NCI-H1930 (cell line): ENCODE measurements around the gene EHBP1.

ENCODE experiments used
- DNase-seq, 2 experiments: peaks; one replicate each; lab custom pipeline; 2025; lab: John Stamatoyannopoulos, UW

The EHBP1 gene

DNA sequence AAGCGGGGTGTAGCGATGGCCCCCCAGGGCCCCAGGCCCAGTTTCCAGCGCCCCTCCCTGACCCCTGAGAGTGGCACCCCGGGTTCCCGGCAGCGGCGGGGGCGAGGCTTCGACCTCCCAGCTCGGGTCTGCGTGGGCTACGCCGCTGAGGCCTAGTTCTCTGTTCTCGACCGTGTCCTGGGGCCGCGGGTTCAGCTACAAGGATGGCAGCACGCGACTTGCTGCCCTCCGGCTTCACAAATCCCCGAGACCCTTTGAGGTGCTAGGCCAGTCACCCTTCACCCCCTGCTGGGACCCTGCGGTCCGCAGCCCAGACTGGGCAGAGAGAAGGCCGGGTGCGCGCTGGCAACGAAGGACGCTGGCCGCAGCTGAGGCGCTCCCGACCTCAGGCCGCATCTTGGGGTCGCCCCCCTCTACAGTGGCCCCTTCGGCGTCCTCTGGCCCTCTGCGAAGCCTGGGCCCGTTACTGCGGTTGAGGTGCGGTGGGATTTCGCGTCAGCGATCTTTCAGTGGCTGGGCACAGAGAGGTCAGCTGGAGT lies 346.4 kb downstream of the EHBP1 start:
- DNase-seq = no peak

DNA sequence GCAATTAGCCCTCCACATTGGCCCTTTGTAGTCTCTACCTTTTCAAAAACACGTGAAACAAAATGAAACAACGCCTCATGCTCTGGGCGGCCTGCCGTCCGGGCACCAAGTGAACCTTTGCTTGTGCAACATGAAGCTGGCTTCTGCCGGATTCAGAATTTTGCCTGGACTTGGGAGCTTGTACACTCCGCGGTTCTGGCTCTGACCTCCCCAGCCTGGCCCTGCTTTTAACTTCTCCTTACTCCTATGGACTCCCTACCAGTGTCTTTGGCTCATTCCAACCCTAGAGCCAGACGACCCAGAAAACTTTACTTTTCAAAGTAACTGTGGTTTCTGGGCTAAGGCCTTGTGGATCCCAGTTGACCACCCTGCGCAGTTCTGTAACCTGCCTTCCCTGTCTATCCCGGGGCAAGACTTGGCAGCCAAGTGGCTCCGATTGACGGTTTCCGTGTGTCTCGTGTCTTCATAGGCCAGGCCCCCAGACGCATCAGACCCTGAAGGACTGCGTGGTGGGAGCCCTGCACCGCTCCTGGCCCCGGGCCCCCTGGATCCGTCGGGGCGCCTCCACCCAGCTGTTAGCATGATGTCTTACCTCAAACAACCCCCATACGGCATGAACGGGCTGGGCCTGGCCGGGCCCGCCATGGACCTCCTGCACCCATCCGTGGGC lies 347.0 kb downstream of the EHBP1 start:
- no peak for DNase-seq

DNA sequence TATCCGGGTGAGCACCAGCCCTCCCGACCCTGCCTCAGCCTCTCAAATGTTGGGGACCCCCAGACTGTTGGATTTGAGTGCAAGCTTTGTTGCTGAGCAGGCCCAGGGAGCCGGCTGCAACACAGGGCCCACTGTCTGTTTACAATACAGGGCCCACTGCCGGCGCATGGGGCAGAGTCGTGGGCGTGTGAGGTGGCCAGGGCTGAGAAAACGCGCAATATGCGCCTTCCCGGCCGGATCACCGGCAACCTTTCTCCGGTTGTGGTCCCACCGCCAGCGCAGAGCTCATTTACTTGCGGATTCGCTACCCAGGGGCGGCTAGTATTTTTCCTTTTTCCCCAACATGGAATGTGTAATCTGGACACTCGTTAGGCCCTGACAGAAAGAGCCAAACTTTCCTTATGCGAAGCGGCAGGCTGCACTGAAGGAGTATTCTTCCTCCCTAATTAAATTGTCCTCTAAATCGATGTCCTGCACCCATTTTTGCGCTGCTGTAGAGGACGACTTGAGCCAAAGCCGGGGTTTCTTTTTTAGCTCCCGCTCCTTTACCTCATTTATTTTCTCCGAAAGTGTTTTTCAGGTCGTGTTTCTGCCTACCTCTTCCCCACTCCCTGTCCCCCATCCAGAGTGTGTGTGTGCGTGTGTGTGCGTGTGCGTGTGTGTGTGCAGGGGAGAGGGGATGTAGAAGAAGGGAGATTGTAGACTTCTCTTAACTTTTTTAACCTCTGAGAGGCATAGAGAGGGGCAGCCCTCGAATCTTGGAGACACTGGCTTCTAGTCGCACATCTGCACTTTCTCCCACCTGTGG lies 347.8 kb downstream of the EHBP1 start:
- no peak for DNase-seq

DNA sequence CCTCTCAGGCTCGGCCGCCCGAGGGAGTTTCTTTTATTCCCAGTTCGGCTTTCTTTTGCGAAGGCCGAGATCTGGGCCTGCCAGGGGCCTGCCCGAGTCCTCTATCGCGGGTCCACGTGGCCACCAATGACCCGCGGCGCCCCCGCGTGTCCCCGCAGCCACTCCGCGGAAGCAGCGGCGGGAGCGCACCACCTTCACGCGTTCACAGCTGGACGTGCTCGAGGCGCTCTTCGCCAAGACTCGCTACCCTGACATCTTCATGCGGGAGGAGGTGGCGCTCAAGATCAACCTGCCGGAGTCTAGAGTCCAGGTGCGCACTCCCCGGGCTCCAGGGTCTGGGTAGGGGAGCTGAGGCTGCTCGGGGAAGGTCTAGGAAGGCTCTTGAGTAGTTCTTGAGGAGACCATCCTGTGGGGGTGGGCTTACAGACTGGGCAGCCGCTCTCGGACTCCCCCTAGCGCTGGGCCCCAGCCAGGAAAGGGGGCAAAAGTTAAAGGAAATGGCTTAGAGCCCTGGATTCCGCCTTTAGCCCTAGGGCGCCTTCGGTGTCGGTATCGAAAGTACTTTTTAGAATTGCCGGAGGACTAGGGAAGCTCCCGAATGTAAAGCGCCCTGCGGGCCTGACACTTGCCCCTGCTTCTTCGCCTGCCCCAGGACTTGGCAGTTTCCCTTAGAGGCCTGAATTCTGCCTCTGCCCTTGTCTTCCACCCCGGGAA lies 348.5 kb downstream of the EHBP1 start:
- no peak for DNase-seq

DNA sequence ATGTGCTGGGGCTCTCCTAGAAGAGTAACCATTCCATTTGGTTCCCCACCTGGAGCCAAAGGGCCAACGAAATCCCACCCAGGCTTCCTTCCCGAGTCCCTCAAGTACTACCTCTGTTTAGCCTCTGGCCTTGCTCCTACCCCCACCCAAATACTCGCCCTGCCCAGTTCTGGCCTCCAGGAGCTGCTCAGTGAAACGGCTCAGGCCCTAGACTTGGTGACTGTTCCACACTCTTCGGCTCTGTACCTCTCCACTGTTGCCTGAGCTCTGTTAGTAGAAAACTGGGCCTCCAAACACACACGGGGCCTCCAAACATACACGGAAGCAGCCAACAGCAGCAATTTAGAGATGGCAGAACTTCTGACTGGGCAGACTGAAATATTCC lies 349.3 kb downstream of the EHBP1 start:
- no peak for DNase-seq

DNA sequence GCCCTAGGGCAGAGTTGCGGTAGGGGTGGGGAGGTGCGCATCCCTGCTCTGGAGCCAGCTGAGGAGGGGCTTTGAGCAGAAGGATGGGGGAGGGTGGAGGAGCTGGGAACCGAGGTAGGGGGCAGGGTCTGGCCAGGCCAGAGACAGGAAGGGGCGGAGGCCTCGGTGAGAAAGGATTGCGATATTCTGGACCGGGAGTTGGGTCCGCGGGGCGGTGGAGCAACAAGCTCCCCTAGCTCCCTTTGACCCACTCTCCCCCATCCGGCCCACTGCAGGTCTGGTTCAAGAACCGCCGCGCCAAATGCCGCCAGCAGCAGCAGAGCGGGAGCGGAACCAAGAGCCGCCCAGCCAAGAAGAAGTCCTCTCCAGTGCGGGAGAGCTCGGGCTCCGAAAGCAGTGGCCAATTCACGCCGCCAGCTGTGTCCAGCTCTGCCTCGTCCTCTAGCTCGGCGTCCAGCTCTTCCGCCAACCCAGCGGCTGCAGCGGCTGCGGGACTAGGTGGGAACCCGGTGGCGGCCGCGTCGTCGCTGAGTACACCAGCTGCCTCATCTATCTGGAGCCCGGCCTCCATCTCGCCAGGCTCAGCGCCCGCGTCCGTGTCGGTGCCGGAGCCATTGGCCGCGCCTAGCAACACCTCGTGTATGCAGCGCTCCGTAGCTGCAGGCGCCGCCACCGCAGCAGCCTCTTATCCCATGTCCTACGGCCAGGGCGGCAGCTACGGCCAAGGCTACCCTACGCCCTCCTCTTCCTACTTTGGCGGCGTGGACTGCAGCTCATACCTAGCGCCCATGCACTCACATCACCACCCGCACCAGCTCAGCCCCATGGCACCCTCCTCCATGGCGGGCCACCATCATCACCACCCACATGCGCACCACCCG lies 350.0 kb downstream of the EHBP1 start:
- DNase-seq = no peak

DNA sequence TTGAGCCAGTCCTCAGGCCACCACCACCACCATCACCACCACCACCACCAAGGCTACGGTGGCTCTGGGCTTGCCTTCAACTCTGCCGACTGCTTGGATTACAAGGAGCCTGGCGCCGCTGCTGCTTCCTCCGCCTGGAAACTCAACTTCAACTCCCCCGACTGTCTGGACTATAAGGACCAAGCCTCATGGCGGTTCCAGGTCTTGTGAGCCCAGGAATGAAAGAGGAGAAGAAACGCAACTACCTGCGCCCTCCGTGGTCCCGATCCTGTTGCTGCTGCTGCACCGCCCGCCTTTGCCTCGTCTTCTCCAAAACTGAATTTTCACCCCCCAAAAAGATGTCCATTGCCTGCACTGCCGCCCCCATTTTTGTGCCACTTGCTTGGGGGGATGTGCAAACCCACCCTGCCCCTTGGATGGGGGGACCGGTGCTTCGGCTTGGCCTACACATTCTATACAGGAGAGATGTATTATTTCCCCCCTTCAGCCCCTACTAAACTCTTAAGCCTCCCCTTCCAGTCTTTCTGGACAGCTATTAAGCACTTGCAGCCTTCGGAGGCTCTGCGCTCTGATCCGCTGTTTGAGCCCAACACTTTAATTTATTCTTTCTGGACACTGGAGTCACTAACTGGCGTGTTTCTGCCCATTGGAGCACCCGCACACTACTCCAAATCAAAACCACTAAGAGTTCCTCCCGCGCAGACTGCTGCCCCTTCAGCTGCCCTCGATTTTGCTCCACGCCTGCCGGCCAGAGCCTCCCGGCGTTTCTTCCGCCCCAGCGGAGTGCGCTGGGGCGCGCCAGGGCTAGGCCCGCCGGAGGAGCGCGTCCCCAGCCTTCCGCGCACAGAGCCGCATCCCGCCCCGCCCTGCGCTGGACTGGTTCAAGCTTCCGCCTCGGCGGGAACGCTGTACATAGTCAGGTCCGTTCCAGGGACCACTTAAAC lies 350.9 kb downstream of the EHBP1 start:
- no peak for DNase-seq

DNA sequence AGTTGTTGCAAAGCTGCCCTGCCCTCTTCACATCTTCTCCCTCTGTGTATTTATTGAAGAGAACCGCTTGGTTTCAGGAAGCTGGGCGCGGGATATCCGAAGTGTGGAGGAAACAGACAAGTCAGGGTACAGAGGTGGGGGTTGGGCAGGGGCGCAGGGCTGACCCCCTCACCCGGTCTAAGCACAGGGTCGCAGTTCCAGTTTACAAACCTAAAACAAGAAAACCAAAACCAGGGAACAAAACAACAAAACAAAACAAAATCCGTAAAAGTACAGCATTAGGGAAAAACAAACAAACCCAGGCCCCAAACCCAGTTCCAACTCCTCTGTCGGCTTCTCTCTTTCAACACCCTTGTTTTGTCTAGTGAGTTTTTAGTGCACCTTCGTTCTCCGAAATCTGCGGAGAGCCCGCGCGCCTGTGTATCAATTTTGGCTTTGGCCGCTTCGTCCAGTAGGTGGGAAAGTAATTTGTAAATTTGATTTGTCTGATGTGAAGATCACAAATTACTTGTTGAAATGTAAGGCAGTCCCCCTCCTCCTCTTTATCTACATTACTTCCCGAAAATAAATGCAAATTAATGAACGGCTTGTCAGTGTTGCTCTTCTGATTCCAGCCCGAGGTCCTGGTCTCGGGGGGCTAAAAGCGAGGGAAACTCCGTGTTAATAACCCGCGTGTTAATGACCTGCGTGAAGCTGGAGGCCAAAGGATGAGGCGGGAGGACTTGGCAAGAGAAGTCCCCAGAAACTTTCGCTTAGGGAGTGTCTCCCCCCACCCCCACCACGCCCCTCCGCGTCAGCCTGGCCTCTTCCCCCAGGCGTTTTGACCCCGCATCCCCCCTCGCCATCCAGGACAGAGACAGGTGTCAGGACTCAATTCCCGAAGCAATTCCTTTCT lies 352.0 kb downstream of the EHBP1 start:
- no peak for DNase-seq

DNA sequence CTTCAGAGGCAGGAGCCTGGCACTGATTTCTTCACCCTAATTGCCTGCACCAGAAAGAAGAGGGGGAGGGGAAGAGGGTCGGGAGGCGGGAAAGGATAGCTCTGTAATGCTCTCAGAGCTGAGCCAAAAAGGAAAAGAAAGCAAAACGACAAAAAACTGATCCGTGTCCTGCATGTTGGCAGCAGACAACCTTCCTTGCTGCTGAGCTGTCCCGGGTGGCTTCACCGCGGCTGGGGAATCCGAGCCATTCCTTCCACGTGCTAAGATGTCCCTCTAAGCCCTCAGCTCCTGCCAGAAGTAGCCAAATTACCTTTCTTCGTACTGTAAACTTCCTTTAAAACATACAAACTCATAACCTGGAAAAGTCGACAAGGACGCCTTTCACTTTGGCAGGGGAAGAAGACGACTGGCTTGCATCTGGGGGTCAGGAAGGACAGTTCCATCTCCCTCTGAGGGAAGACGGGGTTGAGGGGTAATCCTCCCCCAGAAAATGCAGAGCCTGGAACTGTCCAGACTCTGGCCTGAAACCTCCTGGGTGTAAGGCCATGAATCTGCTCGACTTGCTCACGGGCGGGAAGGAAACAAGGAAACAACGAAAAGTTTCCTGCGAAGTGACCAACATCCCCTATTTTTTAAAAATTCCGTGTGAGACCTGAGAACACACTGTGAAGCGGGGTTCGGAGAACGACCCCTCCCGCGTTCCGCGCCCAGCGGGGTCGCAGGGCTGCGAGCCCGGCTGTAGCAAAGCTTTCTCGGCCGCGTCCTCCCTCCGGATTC lies 352.8 kb downstream of the EHBP1 start:
- no peak for DNase-seq

DNA sequence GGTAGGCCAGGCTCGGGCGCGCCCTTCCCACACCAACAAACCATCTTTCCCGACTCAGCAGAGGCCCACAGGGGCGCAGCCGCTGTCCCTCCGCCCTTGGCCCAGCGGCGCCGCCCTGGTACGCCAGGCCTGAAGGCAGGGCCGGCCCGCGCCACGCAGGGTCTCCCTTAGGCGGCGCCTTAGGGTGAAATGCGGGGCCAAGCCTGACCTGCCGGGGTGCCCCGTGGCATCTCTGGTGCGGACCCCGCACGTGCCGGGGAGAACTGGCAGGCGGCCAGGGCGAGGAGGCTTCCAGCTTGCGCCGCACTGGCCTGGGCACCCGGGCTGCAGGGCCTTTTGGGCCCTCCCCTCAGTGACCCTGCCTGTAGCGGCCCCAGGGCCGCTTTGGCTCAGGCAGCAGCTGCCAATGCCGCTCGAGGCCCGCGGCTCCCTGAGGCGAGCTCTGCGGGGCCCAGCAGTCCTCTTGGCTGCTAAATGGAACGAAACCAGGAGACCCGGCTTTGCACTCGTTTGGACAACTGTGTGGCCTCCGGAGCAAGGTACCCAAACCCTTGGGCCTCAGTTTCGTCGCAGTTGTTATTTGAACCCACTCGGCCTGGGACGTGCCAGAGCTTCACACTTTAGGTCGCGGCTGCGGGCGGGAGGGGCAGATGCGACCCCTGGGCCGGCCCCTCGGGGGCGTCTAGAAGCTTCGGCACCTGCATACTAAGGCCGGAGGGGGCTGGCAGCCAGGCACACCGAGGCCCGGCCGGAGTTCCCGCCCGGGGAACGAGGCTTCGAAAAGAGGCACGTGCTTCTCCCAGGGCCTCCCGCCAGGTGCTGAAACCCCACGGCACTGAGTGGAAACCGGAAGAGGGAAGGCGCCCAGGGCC lies 353.6 kb downstream of the EHBP1 start:
- no peak for DNase-seq

DNA sequence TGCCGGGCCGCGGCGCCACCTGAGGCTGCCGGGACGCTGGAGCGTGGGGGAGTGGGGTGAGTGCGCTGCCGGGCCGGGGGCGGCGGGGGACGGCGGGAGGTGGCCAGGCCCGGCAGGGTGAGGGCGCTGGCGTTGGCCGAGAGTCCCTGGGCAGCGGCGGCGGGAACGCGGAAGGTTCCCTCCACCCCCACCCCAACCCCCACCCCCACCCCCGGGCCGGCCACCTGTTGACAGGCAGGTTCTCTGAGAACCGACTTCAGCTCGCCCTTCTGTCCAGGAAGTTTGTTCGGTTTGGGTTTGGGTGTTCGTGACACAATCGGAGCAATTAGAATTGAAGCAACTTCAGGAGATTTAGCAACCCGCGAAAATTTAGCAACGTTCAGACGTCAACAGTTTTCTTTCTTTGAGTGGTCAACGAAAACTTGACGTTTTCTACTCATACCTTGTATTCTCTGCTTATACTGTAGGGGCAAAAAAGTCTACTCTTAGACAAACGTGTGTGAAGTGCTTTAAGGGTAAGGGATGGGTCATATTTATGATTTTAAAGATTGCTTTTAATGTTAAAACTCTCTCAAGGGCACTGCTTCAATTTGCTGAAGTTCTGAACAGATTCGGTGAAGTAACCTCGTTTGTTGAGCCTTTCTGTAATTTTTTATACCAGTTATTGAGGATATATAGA lies 354.4 kb downstream of the EHBP1 start:
- DNase-seq = no peak

DNA sequence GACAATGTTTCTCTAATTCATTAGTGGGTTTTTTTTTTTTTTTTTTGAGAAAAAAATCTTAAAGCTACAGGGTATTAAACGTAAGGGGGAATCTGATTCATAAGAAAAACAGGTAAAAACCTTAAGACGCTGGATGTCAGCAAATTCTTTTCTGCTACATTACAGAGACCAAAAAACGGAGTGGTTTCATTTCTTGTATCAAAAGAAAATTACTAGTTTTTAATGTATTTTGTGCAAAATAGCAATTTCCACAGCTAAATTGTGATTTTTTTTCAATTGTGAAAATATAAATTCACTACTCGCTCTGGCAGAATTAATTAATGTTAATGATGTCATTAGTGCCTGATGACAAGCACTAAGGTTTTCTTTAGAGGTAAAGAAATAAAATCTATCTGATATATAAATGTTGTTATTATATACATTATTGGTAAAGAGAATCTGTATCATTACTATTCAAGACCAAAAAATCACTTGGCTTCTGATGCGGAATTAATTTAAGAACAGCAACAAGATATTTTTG lies 355.0 kb downstream of the EHBP1 start:
- no peak for DNase-seq

DNA sequence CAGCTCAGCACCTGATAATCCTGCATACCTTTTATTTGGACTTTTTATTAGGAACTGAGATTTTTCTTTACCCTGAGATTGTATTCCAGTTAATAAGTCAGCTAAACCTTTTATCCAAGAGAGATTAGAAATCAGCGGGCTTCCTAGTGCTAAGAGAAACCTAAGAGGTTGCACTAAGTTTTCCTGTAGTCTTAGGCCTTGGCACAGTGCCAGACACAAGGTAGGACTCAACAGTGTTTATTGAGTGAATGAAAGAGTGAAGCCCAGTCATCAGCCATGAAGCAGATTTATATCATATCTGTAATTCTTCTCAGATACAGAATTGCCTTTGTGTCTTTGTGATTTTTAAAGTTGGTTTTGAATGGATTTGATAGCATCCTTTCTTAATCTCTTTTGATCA lies 358.7 kb downstream of the EHBP1 start:
- DNase-seq = no peak

DNA sequence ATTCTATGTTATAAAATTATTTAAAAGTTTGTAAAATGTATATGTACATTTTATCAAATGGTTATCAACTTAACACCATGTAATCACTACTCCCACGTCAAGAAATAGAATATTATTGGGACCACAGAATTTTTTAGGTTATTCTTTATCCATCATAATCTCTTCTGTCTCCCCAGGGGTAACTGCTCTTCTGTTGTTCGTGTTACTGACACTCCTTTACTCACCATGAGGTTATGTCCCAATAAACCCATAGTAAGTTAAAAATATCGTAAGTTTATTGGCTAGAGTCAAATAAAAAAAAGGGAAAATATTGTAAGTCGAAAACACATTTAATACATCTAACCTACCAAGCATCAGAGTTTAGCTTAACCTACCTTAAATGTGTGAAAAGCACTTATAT lies 359.1 kb downstream of the EHBP1 start:
- DNase-seq = no peak

DNA sequence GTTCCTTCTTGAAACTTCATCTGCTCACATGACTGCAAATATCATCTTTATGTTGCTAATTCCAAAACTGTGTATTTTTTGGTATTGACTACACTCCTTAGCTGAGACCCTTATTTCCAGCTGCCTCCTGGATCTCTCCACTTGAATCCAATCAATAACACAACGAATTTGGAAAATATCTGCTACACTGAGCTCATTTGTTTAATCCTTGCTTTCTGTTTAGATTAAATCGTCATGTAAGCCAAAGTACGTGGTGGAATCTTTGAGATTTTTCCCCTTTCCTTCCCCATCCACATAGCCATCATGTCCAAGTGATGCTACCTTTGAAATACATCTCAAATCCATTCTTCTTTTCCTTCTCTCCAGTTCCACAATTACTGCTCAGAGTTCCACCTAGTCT lies 360.8 kb downstream of the EHBP1 start:
- no peak for DNase-seq

DNA sequence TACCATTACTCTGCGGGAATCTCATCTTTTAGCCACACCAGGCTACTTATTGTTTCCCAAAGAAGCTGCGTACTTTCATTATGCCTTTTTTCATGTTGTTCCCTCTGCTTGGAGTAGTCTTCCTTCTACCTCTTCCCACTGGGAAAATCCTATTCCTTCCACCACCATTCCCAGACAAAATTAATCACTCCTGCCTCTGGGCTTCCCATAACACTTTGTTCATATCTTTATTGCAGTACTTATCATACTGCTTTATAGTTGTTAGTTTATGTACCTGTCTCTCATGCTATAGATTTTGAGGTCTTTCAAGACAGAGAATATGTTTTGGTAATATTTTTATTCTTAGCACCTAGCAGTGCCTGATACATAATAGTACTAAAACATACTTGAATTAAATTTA lies 361.3 kb downstream of the EHBP1 start:
- no peak for DNase-seq

DNA sequence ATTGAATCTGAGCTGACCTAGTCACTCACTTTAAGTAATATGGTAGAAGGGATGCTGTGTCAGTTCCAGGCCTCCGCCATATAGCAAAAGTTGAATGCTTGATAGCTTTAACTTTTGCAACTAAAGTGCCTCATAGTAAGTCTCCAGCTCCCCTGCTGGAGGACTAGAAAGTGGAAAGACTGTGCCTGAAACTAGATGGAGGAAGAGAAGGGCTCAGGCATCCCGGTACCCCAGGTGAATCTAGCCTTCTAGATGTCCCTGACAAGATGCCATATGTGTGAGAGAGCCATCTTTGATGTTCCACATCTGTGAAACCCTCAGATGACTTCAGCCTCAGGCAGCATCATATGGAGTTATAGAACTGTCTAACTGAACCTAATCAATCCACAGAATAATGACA lies 366.2 kb downstream of the EHBP1 start:
- DNase-seq = no peak
